ENCODE results near the gene TPCN1. TPM values are rescaled to one million over a fixed set of nuclear protein-coding genes. Genes with fewer than 3 reads are reported as not detected.

TPCN1 gene
- total RNA-seq, 4 donors from 2014 or later: 66.7 to 199 (median 112) TPM

DNA sequence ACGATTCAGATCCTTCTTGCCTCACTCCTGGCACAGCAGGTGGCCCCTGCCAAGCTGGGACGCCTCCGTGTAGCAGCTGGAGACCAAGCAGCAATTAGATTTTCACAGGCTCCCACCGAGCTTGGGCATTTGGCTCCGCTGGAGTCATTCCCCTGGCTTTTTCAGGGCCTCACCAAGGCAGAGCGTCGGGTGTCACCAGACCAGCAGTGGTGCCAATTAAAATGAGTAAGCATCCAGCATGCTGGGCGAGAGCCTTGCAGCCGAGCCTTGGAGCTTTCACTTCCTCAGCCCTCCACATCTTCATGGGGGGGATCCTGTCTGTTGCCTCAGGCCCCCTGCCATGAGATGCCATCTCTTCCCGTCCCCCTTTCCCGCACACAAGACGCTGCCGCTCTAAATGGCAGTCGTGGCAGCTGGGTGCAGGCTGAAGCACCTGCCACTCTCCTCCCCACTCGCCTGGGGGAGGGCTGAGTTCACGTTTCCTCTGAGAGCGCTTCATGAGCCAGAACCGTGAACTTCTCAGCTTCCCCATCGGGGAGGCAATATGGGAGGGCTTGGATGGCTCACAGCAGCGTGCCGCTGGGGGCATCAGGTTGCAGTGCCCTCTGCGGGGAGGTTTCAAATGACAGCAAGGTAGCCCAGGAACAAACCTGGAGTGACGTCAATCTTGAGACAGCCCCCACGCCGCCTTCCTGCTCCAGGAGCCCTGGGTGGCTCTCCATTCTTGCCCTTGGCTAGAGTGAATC is 11.7 kb downstream of the TPCN1 start:
- no peaks in the 10 kb centered on the region for H3K9me3 ChIP-seq
- no peaks in the 10 kb centered on the region for H3K27me3 ChIP-seq
- peaks cover 0 to 57% (median 0%) of the 10 kb centered on the region in 3 donors for H3K36me3 ChIP-seq
- H3K4me3 ChIP-seq: peak overlapping the region in 1 of 4 donors; percentile 18
- peaks cover 0 to 71% (median 25%) of the 10 kb centered on the region in 4 donors for H3K4me1 ChIP-seq
- TF ChIP-seq POLR2A (IDR thresholded peaks at IDR 0.05): no peak
- TF ChIP-seq, protein P1, sequence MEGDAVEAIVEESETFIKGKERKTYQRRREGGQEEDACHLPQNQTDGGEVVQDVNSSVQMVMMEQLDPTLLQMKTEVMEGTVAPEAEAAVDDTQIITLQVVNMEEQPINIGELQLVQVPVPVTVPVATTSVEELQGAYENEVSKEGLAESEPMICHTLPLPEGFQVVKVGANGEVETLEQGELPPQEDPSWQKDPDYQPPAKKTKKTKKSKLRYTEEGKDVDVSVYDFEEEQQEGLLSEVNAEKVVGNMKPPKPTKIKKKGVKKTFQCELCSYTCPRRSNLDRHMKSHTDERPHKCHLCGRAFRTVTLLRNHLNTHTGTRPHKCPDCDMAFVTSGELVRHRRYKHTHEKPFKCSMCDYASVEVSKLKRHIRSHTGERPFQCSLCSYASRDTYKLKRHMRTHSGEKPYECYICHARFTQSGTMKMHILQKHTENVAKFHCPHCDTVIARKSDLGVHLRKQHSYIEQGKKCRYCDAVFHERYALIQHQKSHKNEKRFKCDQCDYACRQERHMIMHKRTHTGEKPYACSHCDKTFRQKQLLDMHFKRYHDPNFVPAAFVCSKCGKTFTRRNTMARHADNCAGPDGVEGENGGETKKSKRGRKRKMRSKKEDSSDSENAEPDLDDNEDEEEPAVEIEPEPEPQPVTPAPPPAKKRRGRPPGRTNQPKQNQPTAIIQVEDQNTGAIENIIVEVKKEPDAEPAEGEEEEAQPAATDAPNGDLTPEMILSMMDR (IDR thresholded peaks at IDR 0.05): peak in 3 of 6 experiments; percentile 19 to 35 (median 24)
- DNase-seq: peak in 2 of 3 donors; percentile 80 to 83
- peak overlapping the region; percentile 18 to 64 (median 38) for H3K27ac ChIP-seq

DNA sequence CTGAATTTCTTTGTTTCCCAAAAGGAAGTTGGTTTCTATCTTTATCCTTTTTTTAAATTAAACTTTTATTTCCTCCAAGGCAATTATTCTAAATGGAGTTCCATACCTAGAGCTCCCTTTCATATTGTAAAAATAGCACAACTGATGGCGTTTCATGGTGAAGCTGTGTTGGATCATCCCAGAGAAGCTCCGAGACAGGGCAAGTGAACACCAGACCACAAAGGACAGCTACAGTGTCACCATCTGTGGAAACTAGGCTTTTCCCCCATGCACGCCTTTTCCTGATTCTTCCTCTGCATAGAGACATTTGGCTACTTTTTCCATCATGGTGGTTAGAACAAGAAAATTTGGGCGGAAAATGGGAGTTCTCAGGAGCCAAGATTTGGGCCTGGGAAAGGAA is 12.7 kb downstream of the TPCN1 start:
- Histone ChIP-seq H3K4me1 (peaks cover 0 to 71% (median 23%) of the 10 kb centered on the region in 4 donors), H3K27ac (no peak overlapping the region), H3K9me3 (no peaks in the 10 kb centered on the region), H3K36me3 (peaks cover 0 to 48% (median 0%) of the 10 kb centered on the region in 3 donors), H3K27me3 (no peaks in the 10 kb centered on the region), H3K4me3 (no peak overlapping the region)
- TF ChIP-seq, protein P1 (IDR thresholded peaks at IDR 0.05): no peak
- no peak for TF ChIP-seq POLR2A (IDR thresholded peaks at IDR 0.05)
- DNase-seq: peak in 1 of 3 donors; percentile 7

DNA sequence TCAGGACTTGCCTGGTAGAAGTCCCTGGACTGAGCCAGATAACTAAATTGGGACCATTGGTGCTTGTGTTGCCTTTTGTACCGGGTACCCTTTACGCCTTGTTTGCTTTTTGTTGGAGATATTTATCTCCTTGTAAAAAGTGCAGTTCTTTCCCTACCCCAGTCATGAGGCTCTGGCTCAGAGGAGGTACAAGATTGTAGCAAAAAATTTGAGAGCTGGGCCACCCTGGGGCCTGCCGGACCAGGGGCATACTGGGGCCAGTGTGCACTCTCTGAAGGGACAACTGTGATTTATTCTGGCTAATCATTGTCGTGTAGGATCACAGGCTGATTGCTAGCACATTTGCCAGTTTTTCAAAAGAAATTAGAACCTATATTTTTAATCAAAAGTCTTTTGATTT is 13.2 kb downstream of the TPCN1 start:
- Histone ChIP-seq H3K4me1 (peaks cover 2 to 71% (median 20%) of the 10 kb centered on the region in 4 donors), H3K27ac (no peak overlapping the region), H3K4me3 (no peak overlapping the region), H3K27me3 (no peaks in the 10 kb centered on the region), H3K9me3 (no peaks in the 10 kb centered on the region), H3K36me3 (peaks cover 0 to 43% (median 0%) of the 10 kb centered on the region in 3 donors)
- peak in 1 of 3 donors; percentile 9 for DNase-seq
- TF ChIP-seq, protein P1 (IDR thresholded peaks at IDR 0.05): no peak
- TF ChIP-seq POLR2A (IDR thresholded peaks at IDR 0.05): no peak

DNA sequence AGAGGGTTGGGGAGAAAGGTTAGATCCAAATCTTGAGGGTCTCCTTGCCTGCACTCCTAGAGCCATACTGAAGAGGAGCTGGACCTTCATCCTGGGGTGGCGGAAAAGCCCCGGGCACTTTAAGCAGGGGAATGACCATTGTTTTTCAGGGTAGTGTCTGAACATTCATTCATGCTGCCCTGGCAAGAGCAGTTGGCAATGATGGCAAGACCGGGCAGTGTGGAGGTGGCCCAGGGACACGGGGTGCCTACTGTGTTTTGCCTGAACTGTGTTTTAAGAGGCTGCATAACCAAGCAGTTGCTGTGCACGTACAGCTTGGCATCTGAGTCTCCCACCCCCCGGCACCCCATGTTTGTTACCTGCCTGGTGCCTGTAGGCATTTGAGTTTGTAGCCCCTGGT is 14.7 kb downstream of the TPCN1 start:
- H3K9me3 ChIP-seq: no peaks in the 10 kb centered on the region
- peak in 1 of 3 donors; percentile 36 for DNase-seq
- no peak for TF ChIP-seq POLR2A (IDR thresholded peaks at IDR 0.05)
- TF ChIP-seq, protein P1 (IDR thresholded peaks at IDR 0.05): no peak
- no peaks in the 10 kb centered on the region for H3K27me3 ChIP-seq
- H3K27ac ChIP-seq: peak overlapping the region in 2 of 4 donors; percentile 93 to 94
- H3K36me3 ChIP-seq: peaks cover 0 to 36% (median 0%) of the 10 kb centered on the region in 3 donors
- no peak overlapping the region for H3K4me3 ChIP-seq
- H3K4me1 ChIP-seq: peaks cover 11 to 74% (median 19%) of the 10 kb centered on the region in 4 donors

DNA sequence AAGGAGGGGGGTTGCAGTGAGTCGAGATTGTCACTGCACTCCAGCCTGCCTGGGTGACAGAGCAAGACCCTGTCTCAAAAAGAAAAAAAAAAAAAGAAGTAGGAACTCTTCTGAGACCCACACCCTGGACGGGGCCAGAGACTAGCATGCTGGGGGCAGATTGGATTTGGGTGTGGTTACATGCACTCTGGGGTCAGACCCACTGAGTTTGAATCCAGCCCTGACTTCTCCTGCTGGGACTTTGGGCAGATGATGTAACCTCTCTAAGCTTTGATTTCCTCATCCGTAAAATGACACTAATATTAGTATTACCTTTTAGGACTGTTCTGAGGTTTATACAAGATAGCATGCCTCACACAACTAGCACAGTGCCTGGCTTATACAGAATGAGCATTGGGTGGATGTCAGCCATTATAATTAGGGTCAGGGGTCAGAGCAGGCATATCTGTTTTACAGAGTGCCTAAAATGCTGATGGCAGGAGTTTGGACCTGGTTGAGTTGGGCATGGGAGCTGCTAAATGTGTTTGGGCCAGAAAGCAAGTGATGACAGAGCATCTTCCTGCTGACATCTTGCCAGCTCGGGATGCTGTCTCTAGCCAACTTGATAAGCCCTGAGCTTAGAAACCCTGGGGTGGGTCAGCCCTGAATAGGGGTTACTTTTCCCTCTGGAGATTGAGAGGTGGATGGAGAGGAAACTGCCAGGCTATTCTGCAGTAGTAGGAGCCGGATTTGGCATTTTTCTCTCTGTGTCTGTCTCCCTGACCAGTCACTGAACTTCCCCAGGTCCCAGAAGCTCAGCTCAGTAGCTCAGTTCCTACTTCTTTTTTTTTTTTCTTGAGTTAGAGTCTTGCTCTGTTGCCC is 15.5 kb downstream of the TPCN1 start:
- Histone ChIP-seq H3K4me3 (no peak overlapping the region), H3K36me3 (peaks cover 0 to 28% (median 0%) of the 10 kb centered on the region in 3 donors), H3K27ac (peak overlapping the region in 3 of 4 donors; percentile 70 to 94 (median 93)), H3K4me1 (peaks cover 12 to 72% (median 20%) of the 10 kb centered on the region in 4 donors), H3K9me3 (no peaks in the 10 kb centered on the region), H3K27me3 (no peaks in the 10 kb centered on the region)
- DNase-seq: peak in 1 of 3 donors; percentile 50
- no peak for TF ChIP-seq POLR2A (IDR thresholded peaks at IDR 0.05)
- TF ChIP-seq, protein P1 (IDR thresholded peaks at IDR 0.05): no peak

Measured in Peyer's patch (tissue), 4 donors.